Ishikawa (cell line): ENCODE measurements around the gene RABGEF1.
A peak's percentile ranks its signal among the peaks of the same experiment; 100 is the strongest.

Source experiments
- CEBPB ChIP-seq: IDR thresholded peaks from 2 replicates; pipeline ENCODE4 v1.6.1; 2012
- CREB1 ChIP-seq: IDR thresholded peaks from 2 replicates; pipeline ENCODE4 v1.6.1; 2012; ENCODE audit warnings: low read depth
- EGR1 ChIP-seq: IDR thresholded peaks from 2 replicates; pipeline ENCODE4 v1.6.1; 2012
- EP300 ChIP-seq: IDR thresholded peaks from 2 replicates; pipeline ENCODE4 v1.6.1; 2012; ENCODE audit warnings: borderline replicate concordance
- FOXM1 ChIP-seq: IDR thresholded peaks from 2 replicates; pipeline ENCODE4 v1.6.1; 2012; ENCODE audit warnings: low read depth, borderline replicate concordance
- NFIC ChIP-seq: IDR thresholded peaks from 2 replicates; pipeline ENCODE4 v1.6.1; 2012
- RAD21 ChIP-seq: IDR thresholded peaks from 2 replicates; pipeline ENCODE4 v1.6.1; 2012; ENCODE audit warnings: low read depth
- TAF1 ChIP-seq: IDR thresholded peaks from 2 replicates; pipeline ENCODE4 v1.6.1; 2012; ENCODE audit warnings: low read depth, mild to moderate bottlenecking
- TCF12 ChIP-seq: IDR thresholded peaks from 2 replicates; pipeline ENCODE4 v1.6.1; 2012; ENCODE audit warnings: low read depth
- TEAD4 ChIP-seq: IDR thresholded peaks from 2 replicates; pipeline ENCODE4 v1.6.1; 2012
- YY1 ChIP-seq: IDR thresholded peaks from 2 replicates; pipeline ENCODE4 v1.6.1; 2012; ENCODE audit warnings: low read depth
- ZBTB7A ChIP-seq: IDR thresholded peaks from 2 replicates; pipeline ENCODE4 v1.6.1; 2012; ENCODE audit warnings: low read depth
- TF ChIP-seq, protein P1 (sequence below): IDR thresholded peaks from 2 replicates; pipeline ENCODE4 v1.6.1; 2012
- TF ChIP-seq, protein P2 (sequence below): IDR thresholded peaks from 2 replicates; pipeline ENCODE4 v1.6.1; 2012
- TF ChIP-seq, protein P3 (sequence below): IDR thresholded peaks from 2 replicates; pipeline ENCODE4 v1.6.1; 2012; ENCODE audit warnings: low read depth, mild to moderate bottlenecking

RABGEF1 gene

DNA sequence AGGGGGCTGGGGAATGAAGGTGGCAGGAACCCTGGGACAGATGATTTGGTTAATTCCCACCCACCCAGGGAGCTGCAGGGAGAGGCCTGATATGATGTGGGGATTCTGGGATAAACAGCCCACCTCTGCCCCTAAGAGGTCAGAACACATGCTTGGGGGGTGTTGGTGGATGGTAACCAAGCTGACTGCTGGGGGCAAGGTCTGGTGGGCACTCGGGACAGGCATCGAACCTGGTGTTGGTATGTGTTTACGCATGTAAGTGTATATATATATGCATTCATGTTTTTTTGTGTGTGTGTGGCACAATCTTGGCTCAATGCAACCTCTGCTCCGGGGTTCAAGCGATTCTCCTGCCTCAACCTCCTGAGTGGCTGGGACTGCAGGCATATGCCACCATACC is 99.8 kb downstream of the RABGEF1 start:
- TF ChIP-seq YY1: no peak
- TF ChIP-seq ZBTB7A: no peak
- no peak for TF ChIP-seq TEAD4
- no peak for TF ChIP-seq NFIC
- TF ChIP-seq EGR1: no peak
- TF ChIP-seq RAD21: no peak
- TF ChIP-seq, protein P1, sequence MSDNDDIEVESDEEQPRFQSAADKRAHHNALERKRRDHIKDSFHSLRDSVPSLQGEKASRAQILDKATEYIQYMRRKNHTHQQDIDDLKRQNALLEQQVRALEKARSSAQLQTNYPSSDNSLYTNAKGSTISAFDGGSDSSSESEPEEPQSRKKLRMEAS: no peak

DNA sequence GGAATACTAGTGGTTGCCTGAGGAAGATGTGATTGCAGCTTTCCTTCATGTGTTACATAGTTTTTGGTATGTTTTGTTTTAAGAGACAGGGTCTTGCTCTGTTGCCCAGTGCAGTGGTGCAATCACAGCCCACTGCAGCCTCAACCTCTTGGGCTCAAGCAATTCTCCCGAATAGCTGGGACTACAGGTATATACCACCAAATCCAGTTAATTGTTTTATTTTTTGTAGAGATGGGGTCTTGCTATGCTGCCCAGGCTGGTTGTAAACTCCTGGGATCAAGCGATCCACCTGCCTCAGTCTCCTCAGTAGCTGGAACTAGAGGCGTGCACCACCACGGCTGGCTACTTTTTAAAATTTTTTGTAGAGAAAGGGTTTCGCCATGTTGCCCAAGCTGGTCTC is 101.4 kb downstream of the RABGEF1 start:
- TF ChIP-seq, protein P2, sequence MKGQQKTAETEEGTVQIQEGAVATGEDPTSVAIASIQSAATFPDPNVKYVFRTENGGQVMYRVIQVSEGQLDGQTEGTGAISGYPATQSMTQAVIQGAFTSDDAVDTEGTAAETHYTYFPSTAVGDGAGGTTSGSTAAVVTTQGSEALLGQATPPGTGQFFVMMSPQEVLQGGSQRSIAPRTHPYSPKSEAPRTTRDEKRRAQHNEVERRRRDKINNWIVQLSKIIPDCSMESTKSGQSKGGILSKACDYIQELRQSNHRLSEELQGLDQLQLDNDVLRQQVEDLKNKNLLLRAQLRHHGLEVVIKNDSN: no peak
- TF ChIP-seq CEBPB (no peak), TEAD4 (no peak), TCF12 (no peak), YY1 (no peak), RAD21 (no peak), EGR1 (no peak), EP300 (no peak), NFIC (no peak)
- TF ChIP-seq, protein P3, sequence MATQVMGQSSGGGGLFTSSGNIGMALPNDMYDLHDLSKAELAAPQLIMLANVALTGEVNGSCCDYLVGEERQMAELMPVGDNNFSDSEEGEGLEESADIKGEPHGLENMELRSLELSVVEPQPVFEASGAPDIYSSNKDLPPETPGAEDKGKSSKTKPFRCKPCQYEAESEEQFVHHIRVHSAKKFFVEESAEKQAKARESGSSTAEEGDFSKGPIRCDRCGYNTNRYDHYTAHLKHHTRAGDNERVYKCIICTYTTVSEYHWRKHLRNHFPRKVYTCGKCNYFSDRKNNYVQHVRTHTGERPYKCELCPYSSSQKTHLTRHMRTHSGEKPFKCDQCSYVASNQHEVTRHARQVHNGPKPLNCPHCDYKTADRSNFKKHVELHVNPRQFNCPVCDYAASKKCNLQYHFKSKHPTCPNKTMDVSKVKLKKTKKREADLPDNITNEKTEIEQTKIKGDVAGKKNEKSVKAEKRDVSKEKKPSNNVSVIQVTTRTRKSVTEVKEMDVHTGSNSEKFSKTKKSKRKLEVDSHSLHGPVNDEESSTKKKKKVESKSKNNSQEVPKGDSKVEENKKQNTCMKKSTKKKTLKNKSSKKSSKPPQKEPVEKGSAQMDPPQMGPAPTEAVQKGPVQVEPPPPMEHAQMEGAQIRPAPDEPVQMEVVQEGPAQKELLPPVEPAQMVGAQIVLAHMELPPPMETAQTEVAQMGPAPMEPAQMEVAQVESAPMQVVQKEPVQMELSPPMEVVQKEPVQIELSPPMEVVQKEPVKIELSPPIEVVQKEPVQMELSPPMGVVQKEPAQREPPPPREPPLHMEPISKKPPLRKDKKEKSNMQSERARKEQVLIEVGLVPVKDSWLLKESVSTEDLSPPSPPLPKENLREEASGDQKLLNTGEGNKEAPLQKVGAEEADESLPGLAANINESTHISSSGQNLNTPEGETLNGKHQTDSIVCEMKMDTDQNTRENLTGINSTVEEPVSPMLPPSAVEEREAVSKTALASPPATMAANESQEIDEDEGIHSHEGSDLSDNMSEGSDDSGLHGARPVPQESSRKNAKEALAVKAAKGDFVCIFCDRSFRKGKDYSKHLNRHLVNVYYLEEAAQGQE: no peak

DNA sequence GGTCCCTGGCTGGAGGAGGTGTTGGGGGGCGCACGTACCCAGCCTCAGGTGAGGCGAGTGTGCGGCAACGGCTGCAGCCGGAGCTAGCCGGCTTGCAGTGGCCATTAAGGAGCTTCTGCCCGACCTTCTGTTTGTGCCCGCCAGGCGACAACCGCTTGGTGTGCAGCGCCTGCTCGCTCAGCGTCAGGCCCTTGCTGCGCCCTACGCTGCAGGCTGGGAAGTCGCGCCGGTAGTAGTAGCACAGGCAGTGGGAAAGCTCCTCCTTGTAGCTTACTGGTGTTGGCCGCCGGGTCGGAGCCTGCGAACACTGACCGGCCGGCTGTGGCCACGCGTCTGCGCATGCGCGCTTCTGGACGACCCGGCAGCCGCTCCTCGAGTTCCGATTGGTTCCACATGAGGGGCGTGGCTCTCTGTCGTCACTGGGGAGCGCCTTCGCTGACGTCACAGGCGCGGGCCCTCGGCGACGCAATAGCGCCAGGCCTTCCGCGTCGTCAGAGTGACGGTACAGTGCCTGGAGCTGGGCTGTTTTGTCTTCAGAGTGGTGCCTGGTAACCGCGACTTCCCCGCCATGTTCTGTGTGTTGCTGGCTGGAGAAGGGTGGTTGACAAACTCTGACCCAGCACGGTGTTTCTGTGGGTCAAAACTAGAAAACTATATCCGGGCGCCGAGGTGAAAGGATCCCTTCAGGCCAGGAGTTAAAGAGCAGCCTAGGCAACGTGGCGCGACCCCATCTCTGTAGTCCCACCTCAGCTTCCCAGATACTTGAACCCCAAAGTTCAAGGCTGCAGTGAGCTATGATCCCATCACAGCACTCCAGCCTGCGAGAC is 104.2 kb downstream of the RABGEF1 start:
- TF ChIP-seq, protein P3: no peak
- TF ChIP-seq ZBTB7A (no peak), FOXM1 (no peak), CREB1 (peak; percentile 99), TEAD4 (no peak), NFIC (no peak), EP300 (no peak), TCF12 (no peak), YY1 (peak; percentile 21; the same call in 1 of the 2 replicates), TAF1 (peak; percentile 58), EGR1 (no peak)
- TF ChIP-seq, protein P2: peak; percentile 49
- TF ChIP-seq, protein P1: peak; percentile 34

DNA sequence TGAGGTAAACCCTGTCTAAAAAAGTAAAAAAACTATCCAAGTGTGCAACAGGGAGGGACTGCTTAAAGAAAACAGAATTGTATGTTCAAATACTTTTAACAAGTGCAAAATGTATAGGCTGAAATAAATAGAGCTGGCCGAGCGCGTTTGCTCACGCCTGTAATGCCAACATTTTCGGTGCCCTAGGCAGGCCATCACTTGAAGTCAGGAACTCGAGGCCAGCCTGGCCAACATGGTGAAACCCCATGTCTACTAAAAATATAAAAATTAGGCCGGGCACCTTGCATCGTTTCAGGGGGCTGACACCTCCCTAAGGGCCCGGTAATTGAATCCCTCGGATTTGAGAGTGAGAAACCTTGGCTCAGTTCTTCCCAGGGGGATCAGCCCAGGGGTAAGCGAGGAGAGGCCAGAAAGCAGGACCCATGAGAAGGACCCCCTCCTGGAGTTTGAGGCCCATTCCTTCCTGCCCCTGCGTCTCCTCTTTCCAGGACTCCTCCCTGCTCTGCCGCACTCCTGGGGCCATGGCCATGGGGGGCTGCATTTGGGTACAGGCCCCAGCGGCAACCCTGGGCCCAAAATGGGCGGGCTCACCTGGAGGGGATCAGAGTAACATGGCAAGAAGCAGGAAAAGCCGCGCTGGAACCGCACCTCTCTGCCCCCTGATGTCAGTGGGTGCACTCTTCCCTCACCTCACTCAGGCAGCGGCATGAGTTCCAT is 105.0 kb downstream of the RABGEF1 start:
- TF ChIP-seq RAD21 (no peak), EGR1 (no peak), TCF12 (no peak), CREB1 (no peak), ZBTB7A (no peak), FOXM1 (no peak), EP300 (no peak), TAF1 (no peak), CEBPB (no peak), YY1 (no peak), NFIC (no peak)
- TF ChIP-seq, protein P1: no peak
- TF ChIP-seq, protein P3: no peak
- TF ChIP-seq, protein P2: no peak
